Measurements from ENCODE around the gene METAP1D. TPM values are rescaled to one million over a fixed set of nuclear protein-coding genes. Genes with fewer than 3 reads are reported as not detected.

Gene METAP1D
- total RNA-seq, 1 donor from 2014 or later, result 3.5 TPM

- no peak for ATAC-seq
These were observed 92.2 kb downstream of the METAP1D start for GRCh38 chr2:172091761-172092566.

DNA sequence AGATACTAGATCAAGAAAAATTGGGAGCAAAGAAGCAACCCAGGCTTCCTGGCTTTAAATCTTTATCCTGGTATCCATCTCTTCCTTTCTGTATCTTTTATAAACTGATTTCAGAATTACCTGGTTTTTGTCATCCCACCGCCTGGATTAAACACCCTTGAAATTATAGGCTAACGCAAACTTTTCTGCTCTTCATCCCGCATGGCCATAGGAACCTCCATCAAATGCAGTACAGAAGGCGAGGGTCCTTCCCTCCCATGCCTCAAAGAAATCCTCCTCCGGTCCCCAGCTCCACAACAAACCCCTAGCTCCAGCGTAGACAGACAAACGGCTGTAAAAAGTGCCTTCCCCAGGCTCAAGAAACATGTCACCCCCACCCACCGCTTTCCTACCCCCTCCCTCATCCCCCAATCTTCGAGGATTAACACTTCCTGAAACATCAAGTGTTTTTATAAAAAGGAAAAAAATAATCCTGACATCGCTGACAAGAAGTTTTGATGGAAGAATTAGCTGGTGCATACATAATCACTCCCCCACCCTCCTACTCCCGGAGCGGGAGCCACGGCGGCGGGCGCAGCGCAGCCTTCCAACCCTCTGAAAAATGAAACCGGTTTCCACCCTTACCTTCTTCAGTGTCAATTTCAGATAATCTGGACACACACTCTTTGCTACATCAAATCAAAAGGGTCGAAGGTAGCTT lies 93.1 kb downstream of the METAP1D start:
- no peak for ATAC-seq

DNA sequence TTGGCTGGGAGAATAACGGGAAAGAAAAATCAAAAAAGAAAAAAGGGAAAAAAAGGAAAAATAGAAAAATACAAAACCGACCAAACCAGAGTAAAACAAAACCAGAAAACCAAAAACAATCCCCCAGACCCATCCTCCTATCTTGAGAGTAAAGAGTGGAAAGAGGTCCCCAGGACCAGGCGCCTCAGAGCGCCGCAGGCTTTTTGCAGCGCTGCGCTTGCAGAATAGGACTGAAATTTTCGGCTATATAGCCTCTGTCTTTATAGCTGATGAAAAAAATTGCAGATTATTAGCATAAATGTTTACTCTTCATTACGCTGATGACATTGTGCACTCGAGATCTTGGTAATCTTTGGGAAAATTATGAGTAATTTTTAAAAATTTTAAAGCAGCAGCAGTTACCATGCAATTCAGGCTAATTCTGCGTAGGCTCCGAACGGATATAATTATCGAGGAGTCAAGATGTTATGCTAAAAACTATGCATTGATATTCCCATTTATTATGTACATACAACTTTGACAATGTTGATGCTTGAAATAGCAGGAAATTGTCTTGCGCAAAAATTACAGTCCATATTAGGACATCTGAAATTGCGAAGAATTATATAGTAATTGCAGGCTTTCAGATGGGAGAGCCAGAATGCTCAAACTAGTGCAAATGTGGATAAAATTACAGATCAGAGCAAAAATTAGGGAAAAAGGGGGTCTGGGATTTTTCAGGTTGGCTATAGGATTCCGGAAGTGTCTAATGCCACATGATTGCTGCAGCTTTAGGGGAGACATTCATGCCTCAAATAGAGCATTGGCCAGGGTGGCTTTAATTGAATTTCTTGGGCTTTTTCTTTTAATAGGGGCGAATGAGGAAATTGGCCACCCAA lies 93.9 kb downstream of the METAP1D start:
- no peak for ATAC-seq

- no peak for ATAC-seq
These were observed 94.8 kb downstream of the METAP1D start for GRCh38 chr2:172094294-172095145.

- ATAC-seq, result peak; percentile 74
These were observed 95.6 kb downstream of the METAP1D start for GRCh38 chr2:172095146-172095904.

DNA sequence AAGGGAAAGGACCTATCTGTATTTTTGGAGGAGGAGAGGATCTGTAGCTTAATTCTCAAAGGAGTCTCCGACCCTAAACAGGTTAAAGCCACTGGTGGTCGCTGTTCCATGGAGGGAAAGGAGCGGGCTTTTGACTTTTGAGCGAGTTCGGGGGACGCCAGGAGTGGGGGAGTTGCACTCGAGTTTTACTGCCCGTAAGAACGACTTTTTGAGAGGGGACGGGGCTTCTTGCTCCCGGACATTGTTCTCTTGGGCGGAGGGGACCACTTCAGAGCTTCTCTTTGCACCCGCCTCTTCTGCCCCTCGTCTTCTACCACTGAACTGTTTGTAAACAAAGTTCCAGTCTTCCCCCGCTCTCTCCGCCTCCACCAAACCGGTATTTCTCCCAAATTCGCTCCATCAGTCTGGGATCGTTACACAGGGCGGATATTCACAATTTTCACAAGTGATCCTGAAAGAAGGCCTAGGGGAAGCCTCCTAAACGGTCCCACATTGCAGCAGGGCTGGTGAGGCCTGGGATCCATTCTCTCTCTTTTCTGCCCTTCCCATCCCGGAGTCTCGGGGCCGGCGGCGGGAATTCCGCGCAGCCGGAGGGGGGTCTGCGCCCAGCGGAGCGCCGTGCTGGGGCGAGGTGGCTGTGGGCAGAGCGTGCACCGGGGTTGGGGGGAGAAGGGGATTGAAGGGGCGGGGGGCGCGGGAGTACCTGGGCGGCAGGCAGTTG lies 96.3 kb downstream of the METAP1D start:
- no peak for ATAC-seq

DNA sequence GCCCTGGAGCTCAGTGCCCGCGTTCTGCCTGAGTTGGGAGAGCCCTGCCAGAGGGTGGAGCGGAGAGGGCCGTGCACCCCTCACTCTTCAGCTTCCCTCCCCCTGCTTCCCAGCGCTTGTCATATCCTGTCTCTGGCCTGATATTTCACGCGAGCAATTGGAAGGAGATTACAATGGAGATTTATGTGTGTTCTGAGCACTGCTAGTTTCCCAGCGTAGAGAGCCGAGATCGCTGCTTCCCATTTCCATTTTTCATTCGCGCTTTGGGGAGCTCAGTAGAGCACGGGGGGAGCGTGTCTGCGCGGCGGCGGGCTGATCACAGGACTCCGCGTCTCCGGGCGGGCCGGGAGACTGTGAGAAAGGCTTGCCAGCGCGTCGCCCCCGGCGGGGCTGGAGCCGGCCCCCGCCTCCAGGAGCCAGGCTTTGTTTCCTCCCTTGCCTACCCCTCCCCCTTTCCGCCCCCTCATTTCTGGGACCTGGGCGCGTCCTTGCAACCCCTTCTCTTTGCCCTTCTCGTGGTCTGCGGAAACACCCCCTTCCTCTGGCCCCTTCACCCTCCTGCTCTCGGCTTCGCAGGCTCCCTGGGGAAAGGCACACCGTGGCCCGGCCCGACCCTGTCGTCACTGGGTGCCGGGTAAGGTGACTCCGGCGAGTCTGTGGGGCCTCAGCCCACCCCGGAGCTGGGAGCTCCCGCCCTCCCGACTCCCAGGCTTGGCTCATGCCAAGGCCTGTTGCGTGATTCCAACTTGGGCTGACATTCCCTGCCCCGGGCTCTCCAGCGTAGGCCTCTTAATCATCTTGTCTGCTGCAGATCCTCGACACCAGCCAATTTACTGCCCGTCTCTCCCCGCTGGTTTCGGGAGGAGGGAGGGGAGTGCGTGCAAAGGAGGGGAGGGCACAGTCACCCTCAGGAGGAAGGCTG lies 97.1 kb downstream of the METAP1D start:
- peak; percentile 23 for ATAC-seq

GRCh38 chr2:172097557-172098131 lies 97.9 kb downstream of the METAP1D start:
- ATAC-seq, result no peak

DNA sequence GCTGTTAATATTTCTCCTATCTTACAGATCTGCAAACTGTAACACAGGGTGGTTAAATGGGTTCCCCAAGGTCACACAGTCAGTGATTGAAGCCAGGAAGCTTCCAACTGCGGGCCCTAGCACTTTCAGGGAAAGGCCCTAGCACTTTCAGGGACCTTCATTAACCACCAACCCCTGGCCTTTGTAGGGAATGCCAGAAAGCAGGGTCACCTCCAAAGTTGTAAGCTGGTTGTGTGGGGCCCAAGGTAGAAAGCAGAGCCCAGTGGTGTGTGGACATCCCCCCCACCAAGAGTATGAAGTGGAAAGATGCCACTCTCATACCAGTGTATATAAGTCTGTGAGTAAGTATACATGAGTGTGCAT lies 98.5 kb downstream of the METAP1D start:
- ATAC-seq, result no peak

DNA sequence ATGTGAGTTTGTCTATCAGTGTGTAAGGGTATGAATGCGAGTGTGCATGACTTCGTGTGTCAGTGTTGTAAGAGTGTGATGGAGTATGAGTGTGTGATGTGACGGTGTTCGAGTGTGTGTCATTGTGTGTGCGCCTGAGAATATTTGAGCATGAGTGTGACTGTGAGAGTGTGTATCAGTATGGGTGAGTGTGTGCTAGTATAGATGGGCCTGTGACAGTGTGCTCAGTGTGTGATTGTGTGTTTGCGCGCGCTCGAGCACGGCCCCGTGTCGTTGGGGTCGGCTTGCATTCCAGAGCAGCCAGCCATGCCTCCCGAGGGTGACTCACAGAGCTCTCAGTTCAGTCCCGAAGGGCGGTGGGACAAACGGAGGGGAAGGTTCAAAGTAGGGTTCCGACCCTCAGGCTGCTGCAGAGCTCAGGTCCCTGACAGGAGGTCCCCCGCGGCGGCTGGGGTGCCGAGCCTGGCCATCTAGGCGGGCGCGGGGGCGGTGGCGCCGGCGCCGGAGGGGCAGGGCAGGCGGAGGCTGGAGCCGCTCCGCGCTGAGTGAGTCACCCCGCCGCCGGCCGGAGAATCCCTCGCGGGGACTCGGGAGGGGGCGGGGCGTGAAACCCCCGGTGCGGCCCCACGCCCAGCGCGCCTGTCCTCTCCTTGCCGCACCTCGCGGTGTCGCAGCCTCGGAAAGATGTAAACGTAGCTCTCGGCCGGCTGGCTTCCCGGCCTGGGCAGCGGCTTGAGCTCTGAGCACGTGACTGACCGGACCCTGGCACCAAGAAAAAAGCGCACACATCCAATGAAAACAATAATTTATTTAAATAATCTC lies 99.1 kb downstream of the METAP1D start:
- no peak for ATAC-seq

- ATAC-seq, result no peak
These were observed 99.8 kb downstream of the METAP1D start for GRCh38 chr2:172099472-172100079.

DNA sequence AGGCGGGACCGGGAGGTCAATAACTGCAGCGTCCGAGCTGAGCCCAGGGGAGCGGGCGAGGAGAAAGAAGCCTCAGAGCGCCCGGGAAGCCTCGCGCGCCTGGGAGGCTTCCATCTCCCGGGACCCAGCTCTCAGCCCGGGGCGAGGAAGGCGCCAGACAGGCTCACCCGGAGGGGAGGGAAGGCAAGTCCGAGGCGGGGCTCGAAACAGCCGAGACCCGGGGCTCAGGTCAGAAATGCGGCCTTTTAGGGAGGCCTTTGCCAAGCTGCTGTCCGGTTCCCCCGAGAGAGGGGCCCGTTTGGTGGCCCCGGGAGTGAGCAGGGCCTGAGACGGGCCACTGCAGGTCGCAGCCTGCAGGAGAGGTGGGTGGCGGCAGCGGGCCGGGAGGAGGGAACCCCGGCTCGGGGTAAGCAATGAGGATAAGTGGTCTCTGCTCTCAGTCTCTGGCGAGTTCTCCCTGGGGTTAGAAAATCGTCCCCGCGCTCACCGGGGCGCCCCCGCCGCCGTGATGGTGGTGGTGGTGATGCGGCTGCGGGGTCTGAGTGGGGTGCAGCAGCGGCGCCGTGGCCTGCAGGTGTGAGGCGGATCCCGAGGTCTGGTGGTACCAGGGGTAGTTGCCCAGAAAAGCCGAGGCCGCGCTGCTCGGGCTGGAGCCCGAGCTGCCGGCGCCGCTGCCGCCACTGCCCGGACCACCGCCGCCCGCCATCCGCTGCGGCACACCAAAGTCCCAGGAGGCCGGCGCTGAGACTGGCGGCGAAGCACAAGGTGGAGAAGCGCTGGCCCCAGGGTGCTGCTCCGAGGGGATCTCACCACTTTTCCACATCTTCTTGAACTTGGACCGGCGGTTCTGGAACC lies 100.6 kb downstream of the METAP1D start:
- ATAC-seq, result no peak

GRCh38 chr2:172100935-172101820 lies 101.4 kb downstream of the METAP1D start:
- no peak for ATAC-seq

GRCh38 chr2:172101821-172102390 lies 102.2 kb downstream of the METAP1D start:
- ATAC-seq, result peak; percentile 18
